GM12872 (cell line): ENCODE data around the gene TIAM1.

Source experiments
- CTCF ChIP-seq: IDR thresholded peaks from 3 replicates; pipeline ENCODE4 v1.5.1; 2011; ENCODE audit warnings: low read depth, mild to moderate bottlenecking, low read length, moderate library complexity; ENCODE audit not compliant: insufficient read depth

The TIAM1 gene

GRCh38 chr21:31294691-31295090 is 49.4 kb downstream of the TIAM1 start:
- no peak for TF ChIP-seq CTCF

GRCh38 chr21:31293986-31294385 is 50.1 kb downstream of the TIAM1 start:
- no peak for TF ChIP-seq CTCF

- TF ChIP-seq CTCF = no peak
Observed at GRCh38 chr21:31290765-31291164, 53.3 kb downstream of the TIAM1 start.

- TF ChIP-seq CTCF = no peak
Observed at GRCh38 chr21:31289702-31290101, 54.4 kb downstream of the TIAM1 start.

GRCh38 chr21:31288191-31288590 is 55.9 kb downstream of the TIAM1 start:
- no peak for TF ChIP-seq CTCF

GRCh38 chr21:31287201-31287600 is 56.9 kb downstream of the TIAM1 start:
- no peak for TF ChIP-seq CTCF

- no peak for TF ChIP-seq CTCF
Observed at GRCh38 chr21:31286621-31287020, 57.4 kb downstream of the TIAM1 start.
